Measurements from ENCODE around the gene CCDC142. TPM values are rescaled to one million over a fixed set of nuclear protein-coding genes. Genes with fewer than 3 reads are reported as not detected.
A peak's percentile ranks its signal among the peaks of the same experiment; 100 is the strongest.

The CCDC142 gene, protein sequence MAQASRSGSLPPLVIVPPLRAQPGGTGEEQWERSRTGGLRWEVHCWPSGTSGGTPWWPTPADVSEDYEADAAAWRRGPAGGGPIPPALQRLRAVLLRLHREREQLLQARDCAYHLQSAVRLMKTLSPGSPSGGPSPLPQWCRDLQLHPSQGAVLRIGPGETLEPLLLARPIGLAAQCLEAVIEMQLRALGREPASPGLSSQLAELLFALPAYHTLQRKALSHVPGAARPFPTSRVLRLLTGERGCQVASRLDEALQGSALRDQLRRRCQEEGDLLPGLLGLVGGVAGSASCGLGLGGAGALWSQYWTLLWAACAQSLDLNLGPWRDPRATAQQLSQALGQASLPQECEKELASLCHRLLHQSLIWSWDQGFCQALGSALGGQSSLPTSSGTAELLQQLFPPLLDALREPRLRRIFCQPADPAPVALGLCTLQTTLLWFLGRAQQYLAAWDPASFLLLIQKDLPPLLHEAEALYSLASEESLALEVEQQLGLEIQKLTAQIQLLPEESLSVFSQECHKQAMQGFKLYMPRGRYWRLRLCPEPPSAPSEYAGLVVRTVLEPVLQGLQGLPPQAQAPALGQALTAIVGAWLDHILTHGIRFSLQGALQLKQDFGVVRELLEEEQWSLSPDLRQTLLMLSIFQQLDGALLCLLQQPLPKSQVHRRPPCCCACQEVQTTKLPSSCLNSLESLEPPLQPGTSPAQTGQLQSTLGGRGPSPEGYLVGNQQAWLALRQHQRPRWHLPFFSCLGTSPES
- 3.9 and 5.8 TPM in 2 replicates for total RNA-seq

DNA sequence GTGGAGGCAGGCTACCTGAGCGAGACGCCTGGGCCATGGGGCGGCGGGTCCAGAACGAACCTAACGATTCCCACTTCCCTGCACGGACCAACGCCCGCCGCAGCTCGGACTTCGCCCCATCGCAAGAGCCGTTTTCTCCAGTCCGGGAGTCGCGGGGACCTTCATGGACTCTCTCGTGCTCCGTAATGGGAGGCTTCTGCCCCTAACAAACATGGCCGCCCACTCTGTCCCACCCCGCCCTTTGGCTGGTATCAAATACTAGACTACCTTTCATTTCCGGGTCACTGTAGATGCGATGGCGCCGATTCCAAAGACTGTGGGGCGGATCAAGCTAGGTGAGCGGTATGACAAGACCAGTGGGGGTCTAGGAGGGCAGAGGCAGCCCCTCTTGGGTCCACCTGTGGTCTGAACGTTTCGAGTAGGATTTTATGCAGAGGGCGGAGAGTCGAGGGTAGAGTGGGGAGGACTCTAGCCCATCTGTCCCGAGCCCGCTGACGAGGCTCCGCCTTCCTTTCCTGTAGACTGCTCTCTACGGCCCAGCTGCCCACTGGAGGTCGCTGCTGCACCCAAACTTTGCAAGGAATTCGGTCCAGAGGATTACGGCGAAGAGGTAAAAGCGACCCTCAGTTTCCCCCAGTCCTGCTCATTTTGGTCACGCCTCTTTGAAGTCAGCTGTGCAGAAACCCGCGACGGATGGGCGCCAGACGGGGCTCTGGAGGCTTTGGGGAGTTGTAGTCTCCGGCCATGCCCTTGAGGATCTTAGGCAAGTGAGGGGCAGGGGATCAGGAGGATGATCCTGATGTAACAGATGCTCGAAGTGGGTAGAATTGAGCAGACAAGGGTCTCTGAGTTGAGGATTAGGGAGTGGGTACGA is at the start of gene CCDC142, which contains the start of gene TTC31:
Gene CCDC142 (minus strand): TSS at position 198 of the 874 bp plus-strand sequence. CDS start 161 bp downstream, at position 37.
Gene TTC31 (plus strand): TSS at position 281 of the 874 bp plus-strand sequence. CDS start 15 bp downstream, at position 296.
- DNase-seq (ENCODE audit: low read depth) = peak; percentile 63
- H3K4me3 ChIP-seq (ENCODE audit: low read depth, low read length) = peak within 1 kb of the TSS; percentile 79
- TF ChIP-seq, protein P1, sequence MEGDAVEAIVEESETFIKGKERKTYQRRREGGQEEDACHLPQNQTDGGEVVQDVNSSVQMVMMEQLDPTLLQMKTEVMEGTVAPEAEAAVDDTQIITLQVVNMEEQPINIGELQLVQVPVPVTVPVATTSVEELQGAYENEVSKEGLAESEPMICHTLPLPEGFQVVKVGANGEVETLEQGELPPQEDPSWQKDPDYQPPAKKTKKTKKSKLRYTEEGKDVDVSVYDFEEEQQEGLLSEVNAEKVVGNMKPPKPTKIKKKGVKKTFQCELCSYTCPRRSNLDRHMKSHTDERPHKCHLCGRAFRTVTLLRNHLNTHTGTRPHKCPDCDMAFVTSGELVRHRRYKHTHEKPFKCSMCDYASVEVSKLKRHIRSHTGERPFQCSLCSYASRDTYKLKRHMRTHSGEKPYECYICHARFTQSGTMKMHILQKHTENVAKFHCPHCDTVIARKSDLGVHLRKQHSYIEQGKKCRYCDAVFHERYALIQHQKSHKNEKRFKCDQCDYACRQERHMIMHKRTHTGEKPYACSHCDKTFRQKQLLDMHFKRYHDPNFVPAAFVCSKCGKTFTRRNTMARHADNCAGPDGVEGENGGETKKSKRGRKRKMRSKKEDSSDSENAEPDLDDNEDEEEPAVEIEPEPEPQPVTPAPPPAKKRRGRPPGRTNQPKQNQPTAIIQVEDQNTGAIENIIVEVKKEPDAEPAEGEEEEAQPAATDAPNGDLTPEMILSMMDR (conservative IDR thresholded peaks at IDR 0.05; ENCODE audit: low read depth, low read length) = peak; percentile 92

DNA sequence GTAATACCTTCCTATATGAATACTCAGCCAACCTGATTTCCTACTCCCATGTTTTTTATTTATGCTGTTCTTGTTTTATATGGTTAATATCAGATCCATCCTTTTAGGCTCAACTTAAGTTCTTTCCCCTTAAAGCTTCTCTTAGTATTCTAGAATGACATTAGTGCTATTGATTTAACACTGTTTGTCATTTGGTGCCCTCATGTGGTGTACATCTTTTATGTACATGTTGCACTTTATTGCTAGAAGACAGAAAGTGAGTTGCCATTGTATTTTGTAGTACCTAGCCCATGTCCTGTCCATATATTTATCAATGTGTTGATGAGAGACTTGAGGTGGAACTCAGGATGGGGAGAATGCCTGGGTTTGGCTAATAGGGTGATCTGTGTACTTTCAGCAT is 49.4 kb upstream of the CCDC142 start:
- no peak for DNase-seq (ENCODE audit: low read depth)
- TF ChIP-seq, protein P1 (conservative IDR thresholded peaks at IDR 0.05; ENCODE audit: low read depth, low read length) = peak; percentile 41
- H3K4me3 ChIP-seq (ENCODE audit: low read depth, low read length) = no peak overlapping the region

DNA sequence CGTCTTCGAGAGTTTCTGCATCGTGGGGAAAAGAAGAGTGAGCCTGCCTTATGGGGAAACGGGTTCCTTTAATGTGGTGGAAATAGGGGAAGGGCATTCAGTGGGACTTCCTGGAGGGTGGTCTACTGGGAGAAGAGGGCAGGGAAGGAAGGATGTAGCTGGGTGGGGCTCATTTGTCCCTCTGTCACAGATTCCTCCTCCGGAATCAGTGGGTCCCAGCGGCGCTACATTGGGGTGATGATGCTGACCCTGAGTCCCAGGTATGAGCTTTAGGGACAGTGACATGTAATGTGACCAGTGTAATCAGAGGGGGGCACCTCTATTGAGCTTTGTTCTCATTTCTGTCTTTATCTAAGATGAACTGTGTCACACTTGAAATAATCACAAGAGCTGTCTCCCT is 48.9 kb upstream of the CCDC142 start:
- TF ChIP-seq, protein P1 (conservative IDR thresholded peaks at IDR 0.05; ENCODE audit: low read depth, low read length) = no peak
- DNase-seq (ENCODE audit: low read depth) = no peak

DNA sequence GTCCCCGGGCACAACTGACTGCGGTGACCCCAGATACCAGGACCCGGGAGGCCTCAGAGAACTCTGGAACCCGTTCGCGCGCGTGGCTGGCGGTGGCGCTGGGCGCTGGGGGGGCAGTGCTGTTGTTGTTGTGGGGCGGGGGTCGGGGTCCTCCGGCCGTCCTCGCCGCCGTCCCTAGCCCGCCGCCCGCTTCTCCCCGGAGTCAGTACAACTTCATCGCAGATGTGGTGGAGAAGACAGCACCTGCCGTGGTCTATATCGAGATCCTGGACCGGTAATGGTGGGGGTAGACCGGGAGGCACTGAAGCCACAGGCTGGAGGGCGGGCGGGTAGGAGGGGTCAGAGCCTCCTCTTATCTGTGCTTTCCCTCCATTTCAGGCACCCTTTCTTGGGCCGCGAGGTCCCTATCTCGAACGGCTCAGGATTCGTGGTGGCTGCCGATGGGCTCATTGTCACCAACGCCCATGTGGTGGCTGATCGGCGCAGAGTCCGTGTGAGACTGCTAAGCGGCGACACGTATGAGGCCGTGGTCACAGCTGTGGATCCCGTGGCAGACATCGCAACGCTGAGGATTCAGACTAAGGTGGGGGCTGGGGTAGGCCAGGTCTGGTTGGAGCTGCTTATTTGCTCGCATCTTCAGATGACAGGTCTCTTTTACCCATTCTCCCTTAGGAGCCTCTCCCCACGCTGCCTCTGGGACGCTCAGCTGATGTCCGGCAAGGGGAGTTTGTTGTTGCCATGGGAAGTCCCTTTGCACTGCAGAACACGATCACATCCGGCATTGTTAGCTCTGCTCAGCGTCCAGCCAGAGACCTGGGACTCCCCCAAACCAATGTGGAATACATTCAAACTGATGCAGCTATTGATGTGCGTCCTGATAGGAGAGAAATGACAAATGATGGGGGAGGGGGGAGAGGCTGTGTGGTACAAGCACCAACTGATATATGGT is 47.7 kb upstream of the CCDC142 start:
- TF ChIP-seq, protein P1 (conservative IDR thresholded peaks at IDR 0.05; ENCODE audit: low read depth, low read length) = no peak
- DNase-seq (ENCODE audit: low read depth) = no peak
- H3K4me3 ChIP-seq (ENCODE audit: low read depth, low read length) = peak overlapping the region; percentile 99

More for the DNA sequence above, 48.9 kb upstream of the CCDC142 start:
- no peak overlapping the region for H3K4me3 ChIP-seq (ENCODE audit: low read depth, low read length)

DNA sequence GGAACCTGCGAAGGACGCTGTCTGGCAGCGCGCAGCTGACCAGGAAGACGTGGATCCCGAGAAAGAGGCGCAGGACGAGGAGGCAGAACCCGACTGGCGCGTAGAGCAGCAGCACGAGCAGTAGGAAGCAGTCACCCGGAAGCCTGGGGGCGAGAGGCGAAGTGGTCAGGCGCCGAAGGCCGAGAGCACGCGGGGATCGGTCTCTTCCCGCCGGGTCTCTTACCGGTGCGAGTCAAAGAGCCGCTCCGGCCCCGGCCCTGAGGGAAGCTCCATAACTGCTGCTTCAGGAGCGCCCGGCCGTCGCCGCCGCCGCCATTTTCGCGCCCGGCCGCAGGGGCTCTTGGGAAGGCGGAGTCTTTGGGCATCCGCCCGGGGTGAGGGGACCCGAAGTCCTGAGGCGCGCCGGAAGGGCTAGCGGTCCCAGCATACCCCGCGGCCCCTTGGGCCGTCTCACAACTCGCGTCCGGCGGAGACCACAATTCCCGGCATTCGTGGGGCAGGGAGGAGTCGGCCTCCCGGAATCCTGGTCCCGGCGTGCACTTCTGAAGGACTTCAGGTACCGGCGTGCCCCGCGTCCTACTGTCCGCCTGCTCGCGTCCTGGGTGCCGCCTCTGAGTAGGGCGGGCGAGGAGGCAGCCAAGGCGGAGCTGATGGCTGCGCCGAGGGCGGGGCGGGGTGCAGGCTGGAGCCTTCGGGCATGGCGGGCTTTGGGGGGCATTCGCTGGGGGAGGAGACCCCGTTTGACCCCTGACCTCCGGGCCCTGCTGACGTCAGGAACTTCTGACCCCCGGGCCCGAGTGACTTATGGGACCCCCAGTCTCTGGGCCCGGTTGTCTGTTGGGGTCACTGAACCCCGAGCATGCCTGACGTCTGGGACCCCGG is 46.8 kb upstream of the CCDC142 start, which contains the start of the genes AUP1 and HTRA2:
Gene AUP1 (minus strand): TSS at position 350 of the 882 bp plus-strand sequence. CDS start 77 bp downstream, at position 273.
Gene HTRA2 (plus strand): TSS at position 577 of the 882 bp plus-strand sequence. CDS start 74 bp downstream, at position 651.
- DNase-seq (ENCODE audit: low read depth) = peak; percentile 79
- H3K4me3 ChIP-seq (ENCODE audit: low read depth, low read length) = peak within 1 kb of the TSS; percentile 99
- TF ChIP-seq, protein P1 (conservative IDR thresholded peaks at IDR 0.05; ENCODE audit: low read depth, low read length) = no peak

Measured in epithelial cell of proximal tubule (primary cell).